Activated effector memory CD4-positive, alpha-beta T cell treated with Interleukin-2 at 50 U/mL for 16 hours (primary cell): Measurements from ENCODE around the gene PCNT.
A peak's percentile ranks its signal among the peaks of the same experiment; 100 is the strongest.
"Not testable (repeated sequence)": the region's sequence is repeated elsewhere in the genome, so short reads cannot be mapped to it uniquely, and the experiment has no call there.

Experiments
- DNase-seq: peaks from one replicate; pipeline ENCODE4 v3.0.0-alpha.2; 2020

PCNT gene

DNA sequence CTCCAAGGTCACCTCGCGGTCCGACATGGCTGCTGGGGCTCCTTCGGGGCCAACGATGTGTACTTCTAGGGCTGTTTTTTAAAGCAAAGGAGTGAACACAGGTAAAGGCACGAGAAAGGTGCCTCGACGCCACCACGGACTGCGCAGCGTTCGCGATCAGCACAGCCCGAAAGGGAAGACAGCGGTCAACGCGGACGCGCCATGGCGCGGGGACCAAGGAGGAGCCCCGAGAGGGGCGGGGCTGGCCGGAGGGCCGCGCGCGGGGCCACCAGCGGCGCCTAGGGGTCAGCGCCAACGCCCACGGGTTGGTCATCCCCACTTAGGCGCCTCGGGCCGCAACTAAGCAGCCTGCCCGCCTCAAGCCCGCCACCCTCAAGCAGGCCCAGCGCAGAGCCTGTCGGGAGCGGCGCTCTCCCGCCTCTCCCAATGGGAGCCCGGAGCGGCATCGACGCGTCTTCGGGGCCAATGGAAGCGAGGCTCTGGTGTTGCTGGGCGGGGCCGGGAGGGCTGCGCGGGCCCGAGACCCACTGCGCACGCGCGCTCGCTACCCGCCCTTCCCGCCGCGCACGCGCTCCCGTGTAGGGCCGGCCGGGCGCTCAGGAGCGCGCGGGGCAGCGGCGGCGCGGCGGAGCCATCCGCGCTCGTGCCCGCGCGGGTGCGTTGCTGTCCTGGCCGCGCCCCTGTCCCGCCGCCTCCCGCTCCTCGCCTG lies 134.5 kb downstream of the PCNT start, which contains the start of gene DIP2A:
Gene DIP2A (plus strand): TSS at position 577 of the 709 bp plus-strand sequence. CDS start 241 bp downstream, outside the sequence.
- DNase-seq = peak; percentile 92

DNA sequence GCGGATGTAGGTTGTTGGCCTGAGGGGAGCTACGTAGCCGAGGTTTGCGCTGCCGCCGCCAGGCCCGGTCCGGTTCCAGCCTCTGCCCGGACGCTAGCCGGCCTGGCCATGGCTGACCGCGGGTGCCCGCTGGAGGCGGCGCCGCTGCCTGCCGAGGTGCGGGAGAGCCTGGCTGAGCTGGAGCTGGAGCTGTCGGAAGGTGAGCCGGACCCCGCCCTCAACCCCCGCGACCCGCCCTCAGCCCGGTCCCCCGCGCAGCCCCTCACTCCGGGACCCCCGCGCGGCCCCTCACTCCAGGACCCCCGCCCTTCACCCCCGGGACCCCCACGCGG lies 135.0 kb downstream of the PCNT start:
- DNase-seq = no peak

DNA sequence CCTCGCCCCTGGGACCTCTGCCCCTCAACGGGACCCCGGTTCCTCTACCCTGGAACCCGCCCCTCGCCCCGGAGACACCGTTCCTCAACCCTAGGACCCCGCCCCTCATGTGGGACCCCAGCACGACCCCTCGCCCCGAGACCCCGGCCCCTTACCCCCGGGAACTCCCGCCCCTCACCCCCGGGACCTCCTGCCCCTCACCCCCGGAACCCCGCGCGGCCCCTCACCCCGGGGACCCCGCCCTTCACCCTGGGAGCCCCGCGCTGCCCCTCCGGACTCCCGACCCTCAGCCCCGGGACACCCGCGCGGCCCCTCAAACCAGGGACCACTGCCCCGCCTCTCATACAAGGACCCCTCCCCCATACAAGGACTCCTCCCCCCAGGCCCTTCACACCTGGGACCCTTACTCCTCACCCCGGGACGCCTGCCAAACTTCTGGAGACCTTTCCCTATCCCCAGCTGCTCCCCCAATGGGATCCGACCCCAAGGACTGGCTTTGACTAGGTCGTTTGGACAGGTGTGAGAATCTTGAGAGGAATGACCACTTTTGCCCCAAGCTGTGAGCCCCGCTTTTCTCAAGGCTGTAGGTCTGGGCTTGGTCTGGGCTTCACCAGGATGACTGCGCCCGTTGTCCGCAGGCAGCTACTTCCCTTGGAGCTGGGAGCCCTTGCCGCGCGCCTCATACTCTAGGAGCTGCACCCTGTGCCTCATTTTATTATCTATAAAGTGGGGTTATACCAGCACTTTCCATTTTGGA lies 135.6 kb downstream of the PCNT start:
- peak; percentile 2 for DNase-seq

DNA sequence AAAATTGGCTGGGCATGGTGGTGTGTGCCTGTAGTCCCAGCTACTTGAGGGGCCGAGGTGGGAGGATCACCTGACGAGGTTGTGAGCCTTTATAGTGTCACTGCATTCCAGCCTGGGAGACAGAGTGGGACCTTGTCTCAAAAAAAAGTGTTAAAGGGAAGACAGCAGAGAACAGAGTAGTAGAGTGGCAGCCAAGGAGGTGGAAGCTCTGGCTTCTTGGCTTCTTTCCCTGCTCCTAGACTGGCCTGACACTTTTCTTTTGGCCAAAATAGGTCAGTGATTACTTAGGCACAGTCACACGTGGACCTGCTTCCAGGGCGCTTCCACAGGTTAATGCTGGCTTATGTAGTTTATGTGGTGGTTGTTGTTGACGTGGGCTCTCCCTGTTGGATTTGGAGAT lies 138.0 kb downstream of the PCNT start:
- no peak for DNase-seq

DNA sequence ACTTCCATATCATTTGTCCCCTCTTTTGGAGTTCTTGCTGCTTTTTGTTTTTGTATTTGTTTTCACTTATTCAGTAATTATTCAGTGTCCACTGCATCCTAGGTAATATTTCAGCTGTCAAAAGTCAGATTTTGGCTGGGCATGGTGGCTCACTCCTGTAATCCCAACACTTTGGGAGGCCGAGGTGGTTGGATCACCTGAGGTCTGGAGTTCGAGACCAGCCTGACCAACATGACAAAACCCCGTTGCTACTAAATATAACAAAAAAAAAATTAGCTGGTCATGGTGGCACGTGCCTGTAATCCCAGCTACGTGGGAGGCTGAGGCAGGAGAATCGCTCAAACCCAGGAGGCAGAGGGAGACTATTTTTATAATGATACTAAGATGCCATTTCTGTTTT lies 141.2 kb downstream of the PCNT start:
- not testable (repeated sequence) for DNase-seq

DNA sequence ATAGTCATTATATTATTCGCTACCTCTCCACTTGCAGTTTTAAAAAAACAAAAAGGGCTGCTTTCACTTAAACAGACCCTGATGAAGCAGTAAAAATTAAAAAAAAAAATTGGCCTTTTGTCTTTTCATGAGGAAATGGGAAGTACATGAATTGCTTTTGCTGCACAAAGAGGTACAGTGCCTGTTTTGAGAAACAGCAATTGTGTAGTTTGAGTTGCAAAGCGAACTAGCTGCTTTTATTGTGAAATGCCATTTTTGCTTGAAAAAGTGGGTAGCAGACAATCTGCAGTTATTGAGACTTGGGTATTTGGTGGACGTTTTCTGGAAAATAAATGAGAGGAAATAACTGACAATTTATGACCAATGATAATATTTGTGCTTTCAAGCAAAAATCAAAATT lies 141.7 kb downstream of the PCNT start:
- DNase-seq = no peak

DNA sequence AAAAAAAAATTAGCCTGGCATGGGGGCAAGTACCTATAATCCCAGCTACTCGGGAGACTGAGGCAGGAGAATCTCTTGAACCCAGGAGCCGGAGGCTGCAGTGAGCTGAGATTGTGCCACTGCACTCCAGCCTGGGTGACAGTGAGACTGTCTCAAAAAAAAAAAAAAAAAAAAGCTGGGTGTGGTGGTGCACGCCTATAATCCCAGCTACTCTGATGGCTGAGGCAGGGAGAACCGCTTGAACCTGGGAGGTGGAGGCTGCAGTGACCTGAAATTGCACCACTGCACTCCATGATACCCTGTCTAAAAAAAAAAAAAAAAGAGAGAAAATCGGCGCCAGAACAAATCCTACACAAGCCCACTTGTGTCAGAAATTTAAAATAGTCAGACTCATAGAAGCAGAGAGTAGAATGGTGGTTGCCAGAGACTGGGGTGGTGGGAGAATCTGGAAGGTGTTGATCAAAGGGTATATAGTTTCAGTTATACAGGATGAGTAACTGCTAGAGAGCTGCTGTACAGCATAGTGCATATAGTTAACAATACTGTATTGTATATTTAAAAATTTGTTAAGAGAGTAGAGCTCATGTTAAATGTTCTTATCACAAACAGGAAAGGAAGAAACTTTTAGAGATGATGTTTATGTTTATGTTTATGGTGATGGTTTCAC lies 144.3 kb downstream of the PCNT start:
- DNase-seq = no peak

DNA sequence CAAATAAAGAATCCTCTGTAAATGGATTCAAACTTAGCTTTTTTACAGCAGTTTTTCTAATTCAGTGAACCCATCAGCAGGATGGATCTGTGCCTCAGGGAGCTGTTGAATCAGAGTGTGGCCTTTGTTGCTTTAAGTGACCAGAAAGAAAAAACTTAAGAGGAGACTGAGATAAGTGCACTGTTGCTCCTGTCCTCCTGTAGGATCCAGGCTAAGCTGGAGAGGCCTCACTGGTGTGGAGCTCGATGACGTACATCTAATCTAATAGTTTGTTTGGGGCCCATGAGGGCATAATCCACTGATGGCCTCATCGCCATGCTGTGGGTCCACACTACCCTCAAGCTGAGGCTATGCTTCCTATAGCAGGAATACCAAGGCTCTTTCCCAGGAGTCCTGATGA lies 145.3 kb downstream of the PCNT start:
- no peak for DNase-seq

DNA sequence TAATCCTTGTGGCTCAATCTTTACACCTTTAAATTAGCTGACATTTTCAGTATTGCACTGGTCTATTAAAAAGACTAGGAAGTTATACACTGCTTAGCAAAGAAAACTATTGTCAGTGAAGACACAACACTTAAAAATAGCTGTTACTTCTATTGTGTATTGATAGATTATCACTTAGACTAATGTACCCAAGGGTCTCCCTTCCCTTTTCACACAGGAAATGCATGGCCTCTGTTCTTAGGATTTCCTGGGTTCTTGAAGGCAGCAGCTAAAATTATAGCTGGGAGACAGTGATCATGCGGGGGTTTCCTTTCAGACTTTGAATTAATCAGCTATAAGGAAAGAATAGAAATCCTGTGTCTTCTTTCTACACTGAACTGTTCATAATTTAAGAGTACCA lies 147.6 kb downstream of the PCNT start:
- DNase-seq = no peak

DNA sequence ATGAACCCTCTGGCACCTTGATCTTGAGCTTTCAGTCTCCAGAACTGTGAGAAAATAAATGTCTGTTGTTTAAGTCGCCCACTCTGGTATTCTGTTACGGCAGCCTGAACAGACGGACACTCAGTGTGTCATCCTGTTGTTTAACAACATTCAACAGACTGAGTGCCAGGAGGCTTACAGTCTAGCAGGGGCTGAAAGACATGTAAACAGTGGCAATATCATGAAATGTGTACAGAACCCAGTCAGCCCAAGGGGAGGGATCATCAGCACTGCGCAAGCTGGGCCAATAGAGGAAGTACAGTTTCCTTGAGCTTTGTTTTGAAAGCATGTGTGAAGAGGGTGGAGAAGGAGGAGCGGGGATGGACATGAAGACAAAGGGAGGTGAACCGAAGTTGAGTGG lies 148.3 kb downstream of the PCNT start:
- DNase-seq = no peak

DNA sequence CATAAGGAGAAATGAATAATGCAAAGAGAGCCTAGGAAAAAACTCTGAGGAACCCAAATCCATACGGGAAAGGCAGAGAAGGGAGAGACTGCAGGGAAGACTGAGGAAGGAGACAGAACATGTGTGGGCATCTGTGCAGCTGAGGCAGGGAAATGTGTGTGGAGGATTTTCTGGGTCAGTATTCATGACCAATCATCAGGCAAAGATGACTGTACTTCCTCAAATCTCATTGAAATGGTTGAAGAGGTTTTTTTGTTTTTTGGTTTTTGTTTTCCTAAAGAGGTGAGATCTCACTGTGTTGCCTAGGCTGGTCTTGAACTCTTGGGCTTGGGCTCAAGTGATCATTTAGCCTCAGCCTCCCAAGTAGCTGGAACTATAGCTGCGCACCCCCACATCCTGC lies 150.4 kb downstream of the PCNT start:
- no peak for DNase-seq

DNA sequence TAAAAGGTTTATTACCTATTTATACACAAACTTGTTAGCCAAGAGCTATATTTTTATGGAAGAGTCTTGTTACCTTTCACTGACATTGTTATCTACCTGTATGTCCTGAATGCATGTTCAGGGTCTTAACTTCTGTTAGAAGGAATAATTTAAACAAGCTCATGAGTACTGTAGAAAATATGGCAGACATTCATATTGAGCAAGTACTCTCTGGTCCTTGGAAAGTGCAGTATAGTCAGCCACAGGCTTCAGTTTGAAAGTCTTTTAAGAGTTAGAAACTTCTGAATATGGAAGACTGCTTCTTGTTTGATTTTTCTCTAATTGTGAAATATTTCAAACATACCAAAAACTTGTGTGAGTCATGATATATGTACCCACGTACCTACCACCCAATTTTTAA lies 151.3 kb downstream of the PCNT start:
- DNase-seq = no peak

DNA sequence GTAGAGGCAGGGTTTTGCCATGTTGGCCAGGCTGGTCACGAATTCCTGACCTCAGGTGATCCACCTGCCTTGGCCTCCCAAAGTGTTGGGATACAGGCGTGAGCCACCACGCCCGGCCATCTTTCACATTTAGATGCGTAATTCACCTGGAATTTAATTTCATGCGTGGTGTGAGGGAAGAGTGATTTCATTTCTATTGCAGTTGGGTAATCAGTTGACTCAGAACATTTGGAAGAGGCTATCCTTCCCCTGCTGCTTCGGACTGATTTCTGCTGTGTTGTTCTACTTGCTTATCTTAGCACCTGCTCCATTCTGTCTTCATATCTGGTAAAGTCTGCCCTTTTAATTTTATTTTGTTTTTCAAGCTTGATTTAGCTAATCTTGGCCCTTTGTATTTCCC lies 153.8 kb downstream of the PCNT start:
- no peak for DNase-seq

DNA sequence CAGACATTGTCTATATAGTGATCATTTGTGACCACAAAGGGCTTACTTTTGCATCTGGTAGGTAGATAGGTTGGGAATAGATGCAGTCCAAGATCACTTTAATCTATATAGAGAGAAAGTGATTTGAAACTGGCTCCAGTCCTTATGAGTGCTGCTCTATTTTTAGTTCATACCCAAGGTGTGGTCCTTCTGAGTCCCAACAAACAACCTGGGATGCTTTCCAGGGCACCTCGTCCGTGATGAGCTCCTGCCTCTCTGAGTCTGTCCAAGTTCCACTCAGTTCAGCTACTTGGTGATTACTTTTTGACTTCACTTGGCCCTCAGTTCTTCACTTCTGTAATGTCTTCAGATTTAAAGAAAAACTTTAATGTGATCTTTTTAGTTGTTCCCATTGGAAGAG lies 155.0 kb downstream of the PCNT start:
- no peak for DNase-seq

DNA sequence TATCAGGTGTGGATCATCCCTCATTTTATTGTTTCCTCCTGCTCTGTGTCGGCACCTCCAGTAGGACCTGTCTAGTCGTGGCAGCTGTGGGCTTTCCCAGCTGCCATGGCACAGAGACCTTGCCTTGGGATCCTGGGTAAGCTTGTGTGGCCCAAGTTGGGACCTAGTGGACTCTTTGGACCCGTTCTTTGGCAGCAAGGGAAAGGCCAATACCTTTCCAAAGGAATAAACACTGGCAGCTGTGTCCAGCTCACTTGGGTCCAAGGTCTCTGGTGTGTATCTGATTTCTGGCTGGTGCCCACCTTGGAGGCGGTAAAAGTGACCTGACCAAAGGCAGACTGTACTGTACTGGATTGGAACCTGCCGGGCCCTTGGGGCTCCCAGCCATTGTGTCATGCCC lies 156.5 kb downstream of the PCNT start:
- no peak for DNase-seq

DNA sequence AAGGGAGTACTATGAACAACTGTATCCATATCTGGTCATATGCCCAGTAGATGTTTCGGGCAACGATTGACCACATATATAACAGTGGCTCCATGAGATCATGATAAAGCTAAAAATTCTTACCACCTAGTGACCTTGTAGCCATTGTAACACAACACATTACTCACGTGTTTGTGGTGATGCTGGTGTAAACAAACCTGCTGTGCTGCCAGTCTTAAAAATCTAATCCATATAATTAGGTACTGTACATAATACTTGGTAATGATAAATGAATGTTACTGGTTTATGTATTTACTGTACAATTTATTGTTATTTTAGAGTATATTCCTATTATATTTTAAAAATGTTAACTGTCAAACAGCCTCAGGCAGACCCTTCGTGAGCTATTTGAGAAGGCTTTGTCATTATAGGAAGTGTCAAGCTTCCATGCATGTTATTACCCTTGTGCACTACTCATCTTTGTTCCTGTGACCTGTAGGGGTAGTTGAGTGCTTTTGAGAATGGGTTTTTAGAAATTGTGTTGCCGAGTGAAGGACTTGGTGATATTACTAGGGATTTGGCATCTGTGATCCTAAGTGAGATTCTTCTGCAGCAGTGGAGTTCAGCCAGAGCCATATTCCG lies 158.4 kb downstream of the PCNT start:
- DNase-seq = no peak

DNA sequence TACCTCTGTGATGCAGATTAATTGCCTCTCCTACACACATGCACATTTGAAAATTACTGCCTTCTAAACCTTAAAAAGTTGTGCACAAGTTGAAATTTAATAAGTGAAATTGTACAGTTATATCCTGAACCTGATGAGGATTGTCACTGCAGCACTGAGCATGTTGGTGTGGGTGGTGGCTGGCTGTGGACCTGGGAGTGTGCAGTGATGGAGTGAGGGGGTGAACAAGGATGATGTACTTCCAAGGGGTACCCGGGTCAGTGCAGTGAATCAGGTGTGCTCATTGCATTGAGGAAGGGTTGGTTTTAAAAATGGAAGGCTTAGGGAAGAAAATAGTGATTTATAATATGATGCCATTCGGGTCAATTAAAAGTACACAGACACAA lies 158.9 kb downstream of the PCNT start:
- DNase-seq = no peak

DNA sequence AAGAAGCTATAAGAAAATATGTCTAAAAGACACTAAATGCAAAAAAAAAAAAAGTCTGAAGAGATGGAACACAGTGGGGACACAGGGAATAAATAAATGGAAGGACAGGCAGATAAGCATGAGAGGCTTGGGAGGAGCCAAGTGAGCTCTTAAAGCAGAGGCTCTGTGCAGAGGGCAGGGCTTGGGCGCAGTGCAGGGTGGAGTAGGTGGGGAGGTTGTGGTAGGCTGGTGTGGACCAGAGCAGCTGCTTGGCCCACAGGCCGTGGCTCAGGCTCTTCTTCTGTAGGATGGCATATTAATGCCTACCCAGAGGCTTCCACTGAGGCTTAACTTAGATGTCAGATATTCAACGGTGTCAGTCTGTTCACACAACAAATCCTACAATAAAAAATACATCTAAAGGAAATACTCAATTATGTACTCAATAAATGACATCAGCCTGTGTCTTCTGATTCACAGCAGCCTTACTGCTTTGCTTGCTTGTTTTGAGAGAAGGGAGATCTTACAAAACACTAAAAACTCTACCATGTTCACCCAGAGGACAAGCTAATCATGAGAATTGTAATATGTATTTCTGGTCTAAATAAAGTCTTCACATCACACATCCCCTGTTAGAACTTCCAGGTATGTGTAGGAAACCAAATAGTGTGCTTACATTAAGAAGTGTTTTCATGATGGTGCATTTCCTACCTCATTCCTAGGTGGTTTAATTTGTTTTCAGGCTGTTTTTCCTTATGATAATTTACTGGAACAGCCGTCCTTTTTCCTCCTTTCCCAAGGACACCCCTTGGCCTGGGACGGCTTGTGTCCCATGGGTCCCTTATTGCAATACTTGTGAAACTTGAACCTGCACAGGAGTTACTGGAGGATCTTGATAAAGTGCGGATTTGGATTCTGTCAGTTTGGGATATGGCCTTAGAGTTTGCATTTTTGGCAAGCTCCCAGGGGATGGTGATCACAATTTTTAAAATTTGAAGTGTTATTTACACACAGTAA lies 159.6 kb downstream of the PCNT start:
- DNase-seq = no peak

DNA sequence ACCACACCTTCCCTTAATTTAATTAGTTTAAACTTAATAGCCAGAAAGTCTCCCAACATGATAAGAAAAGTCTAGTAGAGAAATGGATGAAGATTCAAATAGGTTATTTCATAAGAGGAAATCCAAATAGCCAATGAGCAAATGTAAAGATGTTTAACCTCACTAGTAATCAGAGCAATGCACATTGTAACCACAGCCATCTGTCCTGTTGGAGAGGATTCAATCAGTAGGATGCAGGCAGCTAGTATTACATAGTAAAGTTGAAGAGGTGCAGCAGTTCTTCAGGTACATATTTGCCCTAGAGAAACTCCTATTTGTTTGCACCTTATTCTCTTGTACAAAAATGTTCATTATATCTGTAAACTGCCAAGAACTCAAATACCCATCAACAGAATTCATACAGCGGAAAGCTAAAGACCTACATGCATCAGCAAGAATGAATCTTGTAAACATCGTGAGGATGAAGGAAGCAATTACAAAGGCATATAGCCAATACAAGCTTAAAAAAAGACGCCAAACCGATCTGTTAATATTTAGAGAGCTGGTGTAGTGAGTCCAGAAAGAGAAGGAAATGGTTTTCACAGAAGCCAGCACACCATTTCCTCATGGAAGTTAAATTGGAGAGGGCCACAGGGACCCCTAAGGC lies 162.6 kb downstream of the PCNT start:
- DNase-seq = no peak

DNA sequence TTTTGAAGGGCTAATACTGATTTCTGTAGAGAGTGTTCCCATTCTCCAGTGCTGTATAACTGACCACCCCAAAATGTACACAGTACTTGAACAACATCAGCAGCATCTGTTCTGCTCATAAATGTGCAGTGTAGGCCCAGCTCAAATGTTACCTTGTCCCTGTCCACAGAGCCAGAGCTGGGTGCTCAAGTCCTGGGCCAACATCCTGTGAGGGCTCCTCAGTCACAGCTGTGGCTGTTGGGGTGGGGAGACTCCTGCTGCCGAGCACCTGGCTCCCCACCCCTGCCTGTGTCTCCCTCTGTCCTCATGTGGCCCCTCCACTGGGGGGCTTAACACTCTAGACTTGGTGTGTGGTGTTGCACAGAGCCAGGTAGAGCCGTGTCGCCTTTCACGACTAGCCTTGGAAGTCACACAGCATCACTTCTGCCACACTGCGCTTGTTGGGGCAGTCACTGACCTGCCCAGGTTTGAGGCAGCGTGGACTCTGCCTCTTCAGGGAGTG lies 165.3 kb downstream of the PCNT start:
- DNase-seq = no peak

DNA sequence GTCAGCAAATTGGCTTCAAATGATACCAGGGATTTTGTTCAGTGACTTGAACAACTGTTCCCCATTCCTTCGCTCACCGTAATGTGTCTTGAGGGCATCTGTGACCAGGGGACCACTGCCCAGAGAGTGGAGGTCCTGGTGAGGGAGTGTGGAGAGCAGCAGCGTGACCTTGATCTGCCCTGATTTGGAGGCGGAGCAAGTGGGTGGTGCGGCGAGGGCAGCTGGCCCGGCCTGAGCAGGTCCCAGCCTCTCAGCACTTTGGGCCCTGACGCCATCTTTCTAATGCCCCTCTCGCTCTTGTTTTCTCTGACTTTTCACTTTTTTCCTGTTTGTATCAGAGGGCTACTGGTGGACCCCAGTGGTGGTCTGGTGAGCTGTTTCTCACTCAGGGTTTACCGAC lies 165.8 kb downstream of the PCNT start:
- DNase-seq = no peak

DNA sequence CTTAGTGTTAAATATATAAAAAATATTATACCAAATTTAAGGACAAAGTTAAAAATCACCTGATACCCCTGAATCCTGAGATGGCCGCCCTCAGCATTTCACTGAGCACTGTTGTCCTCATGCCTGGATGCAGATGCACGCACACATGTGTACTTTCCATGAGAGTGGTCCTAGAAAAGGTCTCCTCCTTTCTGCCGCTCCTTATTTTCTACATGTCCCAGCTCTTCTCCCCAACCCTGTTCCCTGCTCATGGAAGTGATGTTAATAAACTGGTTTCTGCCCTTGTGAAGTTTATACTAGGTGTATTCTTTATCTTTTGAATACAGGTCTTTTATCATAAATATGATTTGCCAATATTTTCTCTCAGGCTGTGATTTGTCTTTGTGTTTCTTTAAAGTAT lies 167.6 kb downstream of the PCNT start:
- no peak for DNase-seq
